ENCODE results near the gene HMGCS2.

DNA sequence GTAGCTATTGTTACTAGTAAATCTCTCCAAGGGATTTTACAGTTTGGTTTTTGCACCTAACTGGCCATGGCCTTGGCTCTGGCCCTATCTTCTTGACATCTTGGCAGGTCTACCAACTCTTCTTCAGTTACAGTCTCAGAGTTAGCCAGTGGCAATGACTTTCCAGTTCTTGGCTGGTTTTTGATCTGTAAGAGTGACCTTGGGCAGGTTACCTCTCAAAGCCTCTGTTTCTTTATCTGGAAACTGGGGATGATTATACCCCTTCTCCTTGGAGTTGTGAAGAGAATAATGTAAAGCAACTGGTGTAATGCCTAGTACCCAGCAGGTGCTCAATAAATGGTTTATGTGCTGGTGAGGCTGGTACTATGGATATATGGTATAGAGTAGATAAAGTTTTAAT lies 50.3 kb downstream of the HMGCS2 start:
- TF ChIP-seq, protein P1, sequence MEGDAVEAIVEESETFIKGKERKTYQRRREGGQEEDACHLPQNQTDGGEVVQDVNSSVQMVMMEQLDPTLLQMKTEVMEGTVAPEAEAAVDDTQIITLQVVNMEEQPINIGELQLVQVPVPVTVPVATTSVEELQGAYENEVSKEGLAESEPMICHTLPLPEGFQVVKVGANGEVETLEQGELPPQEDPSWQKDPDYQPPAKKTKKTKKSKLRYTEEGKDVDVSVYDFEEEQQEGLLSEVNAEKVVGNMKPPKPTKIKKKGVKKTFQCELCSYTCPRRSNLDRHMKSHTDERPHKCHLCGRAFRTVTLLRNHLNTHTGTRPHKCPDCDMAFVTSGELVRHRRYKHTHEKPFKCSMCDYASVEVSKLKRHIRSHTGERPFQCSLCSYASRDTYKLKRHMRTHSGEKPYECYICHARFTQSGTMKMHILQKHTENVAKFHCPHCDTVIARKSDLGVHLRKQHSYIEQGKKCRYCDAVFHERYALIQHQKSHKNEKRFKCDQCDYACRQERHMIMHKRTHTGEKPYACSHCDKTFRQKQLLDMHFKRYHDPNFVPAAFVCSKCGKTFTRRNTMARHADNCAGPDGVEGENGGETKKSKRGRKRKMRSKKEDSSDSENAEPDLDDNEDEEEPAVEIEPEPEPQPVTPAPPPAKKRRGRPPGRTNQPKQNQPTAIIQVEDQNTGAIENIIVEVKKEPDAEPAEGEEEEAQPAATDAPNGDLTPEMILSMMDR (IDR thresholded peaks at IDR 0.05), result no peak
- no peak for TF ChIP-seq POLR2A (IDR thresholded peaks at IDR 0.05)

Measured in body of pancreas (tissue), 4 donors.